KBM-7 (cell line): ENCODE measurements around the gene ASXL3.

Experiments used
- DNase-seq: peaks from one replicate; pipeline ENCODE4 v3.0.0-alpha.2; 2015
- in situ Hi-C: fragments of 300-500 bp; cut with MboI; formaldehyde crosslinking; loops from 2 replicates; pipeline ENCODE4 v1.14.3; 2020; ENCODE audit warnings: low sequenced_read_pairs, low pct_unique_long_range_greater_than_20kb, mixed read lengths

Gene ASXL3

GRCh38 chr18:33579349-33580215 lies 1.6 kb downstream of the ASXL3 start:
- in situ Hi-C loops, result no loop called here
- DNase-seq, result no peak

GRCh38 chr18:33580546-33580945 lies 2.5 kb downstream of the ASXL3 start:
- in situ Hi-C loops, result no loop called here
- no peak for DNase-seq

- in situ Hi-C loops, result no loop called here
- no peak for DNase-seq
These were observed 3.8 kb downstream of the ASXL3 start for GRCh38 chr18:33581856-33582255.

- in situ Hi-C loops, result no loop called here
- no peak for DNase-seq
These were observed 5.9 kb downstream of the ASXL3 start for GRCh38 chr18:33583901-33584300.

GRCh38 chr18:33584548-33585430 lies 6.8 kb downstream of the ASXL3 start:
- no peak for DNase-seq

GRCh38 chr18:33585431-33585775 lies 7.4 kb downstream of the ASXL3 start:
- in situ Hi-C loops, result no loop called here
- DNase-seq, result no peak

More at GRCh38 chr18:33584548-33585430, 6.8 kb downstream of the ASXL3 start:
- in situ Hi-C loops, result no loop called here

GRCh38 chr18:33588361-33588760 lies 10.3 kb downstream of the ASXL3 start:
- in situ Hi-C loops, result no loop called here
- no peak for DNase-seq

- in situ Hi-C loops, result no loop called here
These were observed 15.2 kb downstream of the ASXL3 start for GRCh38 chr18:33593261-33593660.

GRCh38 chr18:33594799-33595198 lies 16.8 kb downstream of the ASXL3 start:
- no peak for DNase-seq
- in situ Hi-C loops, result no loop called here

More at GRCh38 chr18:33593261-33593660, 15.2 kb downstream of the ASXL3 start:
- no peak for DNase-seq

GRCh38 chr18:33596178-33596854 lies 18.3 kb downstream of the ASXL3 start:
- in situ Hi-C loops, result no loop called here
- DNase-seq, result no peak

GRCh38 chr18:33600846-33601245 lies 22.8 kb downstream of the ASXL3 start:
- no peak for DNase-seq
- in situ Hi-C loops, result no loop called here

GRCh38 chr18:33603454-33603853 lies 25.4 kb downstream of the ASXL3 start:
- DNase-seq, result no peak
- in situ Hi-C loops, result no loop called here

GRCh38 chr18:33605250-33605649 lies 27.2 kb downstream of the ASXL3 start:
- in situ Hi-C loops, result no loop called here
- no peak for DNase-seq

- DNase-seq, result no peak
- in situ Hi-C loops, result no loop called here
These were observed 28.6 kb downstream of the ASXL3 start for GRCh38 chr18:33606621-33607020.

- in situ Hi-C loops, result no loop called here
These were observed 33.6 kb downstream of the ASXL3 start for GRCh38 chr18:33611525-33612135.

GRCh38 chr18:33612632-33613031 lies 34.6 kb downstream of the ASXL3 start:
- in situ Hi-C loops, result no loop called here

More at GRCh38 chr18:33611525-33612135, 33.6 kb downstream of the ASXL3 start:
- no peak for DNase-seq

GRCh38 chr18:33616556-33616955 lies 38.5 kb downstream of the ASXL3 start:
- in situ Hi-C loops, result no loop called here
- DNase-seq, result no peak

More at GRCh38 chr18:33612632-33613031, 34.6 kb downstream of the ASXL3 start:
- no peak for DNase-seq

GRCh38 chr18:33627114-33627513 lies 49.1 kb downstream of the ASXL3 start:
- in situ Hi-C loops, result no loop called here

GRCh38 chr18:33630476-33630875 lies 52.5 kb downstream of the ASXL3 start:
- in situ Hi-C loops, result no loop called here
- no peak for DNase-seq

More at GRCh38 chr18:33627114-33627513, 49.1 kb downstream of the ASXL3 start:
- DNase-seq, result no peak
